ENCODE data around the gene PRADC1. TPM values are rescaled to one million over a fixed set of nuclear protein-coding genes. Genes with fewer than 3 reads are reported as not detected.

PRADC1 gene
- 10 to 100 TPM; 10.5 to 16.7 (median 13.2) TPM for total RNA-seq
- polyA plus RNA-seq: 10 to 100 TPM; 19.1 to 20.9 TPM

- DNase-seq (peak; percentile 96 to 99 (median 99)), FAIRE-seq (peak; percentile 74), ATAC-seq (peak; percentile 90 to 95 (median 90))
- 0% methylated on average over 57 to 67 of the region's 67 CpGs for WGBS, 2 donors
- no peak for TF ChIP-seq CTCF (IDR thresholded peaks at IDR 0.05)
- Histone ChIP-seq H3K4me3 (peak within 1 kb of the TSS; percentile 86 to 95 (median 94)), H3K9me3 (no peaks in the 10 kb centered on the region), H3K27me3 (no peaks in the 10 kb centered on the region), H3K27ac (peak within 1 kb of the TSS; percentile 81 to 95 (median 89)), H3K36me3 (no peaks in the 10 kb centered on the region), H3K4me1 (peaks cover 0 to 15% (median 8%) of the 10 kb centered on the region in 3 donors)
- intact Hi-C loops (cut with DNase I): no loop called here
Measured at GRCh38 chr2:73233154-73233931, at the start of gene PRADC1. PRADC1 (minus strand) TSS chr2:73233239; CDS start chr2:73233160, 79 bp downstream.

GRCh38 chr2:73281244-73281643 lies 48.2 kb upstream of the PRADC1 start:
- no peak overlapping the region for H3K4me3 ChIP-seq
- no peaks in the 10 kb centered on the region for H3K4me1 ChIP-seq
- H3K36me3 ChIP-seq: no peaks in the 10 kb centered on the region
- TF ChIP-seq CTCF (IDR thresholded peaks at IDR 0.05): no peak
- DNase-seq (no peak), FAIRE-seq (no peak), ATAC-seq (no peak)
- no peaks in the 10 kb centered on the region for H3K9me3 ChIP-seq
- no peak overlapping the region for H3K27ac ChIP-seq
- intact Hi-C loops (cut with DNase I): no loop called here
- no peaks in the 10 kb centered on the region for H3K27me3 ChIP-seq

GRCh38 chr2:73279852-73280251 lies 46.8 kb upstream of the PRADC1 start:
- no peak for FAIRE-seq
- no peaks in the 10 kb centered on the region for H3K27me3 ChIP-seq
- DNase-seq: no peak
- H3K9me3 ChIP-seq: no peaks in the 10 kb centered on the region
- no peaks in the 10 kb centered on the region for H3K36me3 ChIP-seq
- ATAC-seq: no peak
- no peaks in the 10 kb centered on the region for H3K4me1 ChIP-seq
- no peak overlapping the region for H3K4me3 ChIP-seq
- H3K27ac ChIP-seq: no peak overlapping the region
- intact Hi-C loops (cut with DNase I): no loop called here
- WGBS, 2 donors: 80 to 82% methylated on average over 9 of the region's 9 CpGs
- no peak for TF ChIP-seq CTCF (IDR thresholded peaks at IDR 0.05)

GRCh38 chr2:73272270-73272669 lies 39.2 kb upstream of the PRADC1 start:
- ATAC-seq (no peak), FAIRE-seq (no peak), DNase-seq (no peak)
- no peak overlapping the region for H3K27ac ChIP-seq
- no peaks in the 10 kb centered on the region for H3K9me3 ChIP-seq
- H3K4me3 ChIP-seq: no peak overlapping the region
- 88 to 89% methylated on average over 1 of the region's 1 CpG for WGBS, 2 donors
- H3K27me3 ChIP-seq: no peaks in the 10 kb centered on the region
- H3K36me3 ChIP-seq: no peaks in the 10 kb centered on the region
- intact Hi-C loops (cut with DNase I): no loop called here
- peaks cover 0 to 2% (median 0%) of the 10 kb centered on the region in 3 donors for H3K4me1 ChIP-seq
- TF ChIP-seq CTCF (IDR thresholded peaks at IDR 0.05): no peak

Data from pancreas (tissue), 10 donors.